HEK293 (cell line): ENCODE results near the gene THRAP3.

Source experiments
- CTCF ChIA-PET: fragments of 350-600 bp; formaldehyde crosslinking; extraction: SDS; loops from one replicate; lab custom pipeline; 2021; ENCODE audit warnings: antibody characterized with exemption; lab: Yijun Ruan, JAX
- POLR2A ChIA-PET: fragments of 300-600 bp; formaldehyde crosslinking; extraction: SDS; loops from one replicate; lab custom pipeline; 2020; ENCODE audit warnings: antibody characterized with exemption, inconsistent platforms; lab: Yijun Ruan, JAX
- H3K27ac ChIP-seq: fragments of 200-500 bp; sonication (Bioruptor generic); 2 replicates; pipeline ENCODE4 v1.5.1; 2014; ENCODE audit warnings: low read depth, low read length, control low read depth, inconsistent platforms; ENCODE audit errors: extremely low read depth
- H3K36me3 ChIP-seq, 2 experiments: fragments of 200-500 bp in 1 of 2; sonication (Bioruptor generic) in 1 of 2; 1 replicate in 1 of 2; 2 replicates in 1 of 2; pipeline ENCODE4 v1.5.1; 2014 to 2017; ENCODE audit warnings: inconsistent platforms in 2 of 2, low read length in 2 of 2; ENCODE audit not compliant: control insufficient read depth in 2 of 2, insufficient read depth in 1 of 2
- H3K4me1 ChIP-seq: fragments of 200-500 bp; sonication (Bioruptor generic); 2 replicates; pipeline ENCODE4 v1.5.1; 2014; ENCODE audit warnings: mild to moderate bottlenecking, low read length, inconsistent platforms; ENCODE audit not compliant: control insufficient read depth, insufficient read depth
- H3K4me3 ChIP-seq: 2 replicates; pipeline ENCODE4 v1.5.1; 2011; ENCODE audit warnings: low read depth, mild to moderate bottlenecking, control low read depth, low read length, moderate library complexity
- H3K9me3 ChIP-seq: fragments of 200-500 bp; sonication (Bioruptor generic); 2 replicates; pipeline ENCODE4 v1.5.1; 2014; ENCODE audit warnings: low read depth, low read length, inconsistent platforms; ENCODE audit not compliant: control insufficient read depth, insufficient read depth
- CTCF ChIP-seq: fragments of 450-650 bp; formaldehyde crosslinking; IDR thresholded peaks from 2 replicates; pipeline ENCODE4 v1.5.1; 2016; ENCODE audit warnings: missing biosample characterization, missing genetic modification characterization
- OVOL3 ChIP-seq: fragments of 450-650 bp; formaldehyde crosslinking; IDR thresholded peaks from 2 replicates; pipeline ENCODE4 v1.5.1; 2016; ENCODE audit warnings: missing biosample characterization, missing genetic modification characterization
- PRDM10 ChIP-seq: fragments of 450-650 bp; formaldehyde crosslinking; IDR thresholded peaks from 2 replicates; pipeline ENCODE4 v1.5.1; 2016; ENCODE audit warnings: missing biosample characterization, missing genetic modification characterization
- ZBTB1 ChIP-seq: fragments of 450-650 bp; formaldehyde crosslinking; IDR thresholded peaks from 2 replicates; pipeline ENCODE4 v1.5.1; 2016; ENCODE audit warnings: missing biosample characterization, missing genetic modification characterization
- ZBTB21 ChIP-seq: fragments of 450-650 bp; formaldehyde crosslinking; IDR thresholded peaks from 2 replicates; pipeline ENCODE4 v1.5.1; 2017; ENCODE audit warnings: missing biosample characterization, missing genetic modification characterization
- ZBTB7A ChIP-seq: fragments of 450-650 bp; formaldehyde crosslinking; IDR thresholded peaks from 2 replicates; pipeline ENCODE4 v1.5.1; 2016; ENCODE audit warnings: low read depth, missing biosample characterization, missing genetic modification characterization
- ZIC2 ChIP-seq: fragments of 450-650 bp; formaldehyde crosslinking; IDR thresholded peaks from 2 replicates; pipeline ENCODE4 v1.5.1; 2016; ENCODE audit warnings: missing biosample characterization, missing genetic modification characterization
- ZNF10 ChIP-seq: fragments of 450-650 bp; formaldehyde crosslinking; IDR thresholded peaks from 2 replicates; pipeline ENCODE4 v1.5.1; 2017; ENCODE audit warnings: missing biosample characterization, missing genetic modification characterization
- ZNF112 ChIP-seq: fragments of 450-650 bp; formaldehyde crosslinking; IDR thresholded peaks from 2 replicates; pipeline ENCODE4 v1.5.0; 2017; ENCODE audit warnings: missing biosample characterization, missing genetic modification characterization
- ZNF138 ChIP-seq: fragments of 450-650 bp; formaldehyde crosslinking; IDR thresholded peaks from 2 replicates; pipeline ENCODE4 v1.5.1; 2016; ENCODE audit warnings: missing biosample characterization, missing genetic modification characterization, borderline replicate concordance
- ZNF280C ChIP-seq: fragments of 450-650 bp; formaldehyde crosslinking; IDR thresholded peaks from 2 replicates; pipeline ENCODE4 v1.5.1; 2016; ENCODE audit warnings: missing biosample characterization, missing genetic modification characterization
- ZNF350 ChIP-seq: fragments of 450-650 bp; formaldehyde crosslinking; IDR thresholded peaks from 2 replicates; pipeline ENCODE4 v1.5.0; 2017; ENCODE audit warnings: missing biosample characterization, mild to moderate bottlenecking, missing genetic modification characterization
- ZNF354C ChIP-seq: fragments of 450-650 bp; formaldehyde crosslinking; IDR thresholded peaks from 2 replicates; pipeline ENCODE4 v1.5.1; 2016; ENCODE audit warnings: missing biosample characterization, missing genetic modification characterization, low read depth, borderline replicate concordance
- ZNF529 ChIP-seq: fragments of 450-650 bp; formaldehyde crosslinking; IDR thresholded peaks from 2 replicates; pipeline ENCODE4 v1.5.1; 2017; ENCODE audit warnings: missing genetic modification characterization, missing biosample characterization; ENCODE audit not compliant: insufficient replicate concordance
- ZNF530 ChIP-seq: fragments of 450-650 bp; formaldehyde crosslinking; IDR thresholded peaks from 2 replicates; pipeline ENCODE4 v1.5.1; 2016; ENCODE audit warnings: low read depth, missing biosample characterization, missing genetic modification characterization
- ZNF610 ChIP-seq: fragments of 450-650 bp; formaldehyde crosslinking; IDR thresholded peaks from 2 replicates; pipeline ENCODE4 v1.5.1; 2016; ENCODE audit warnings: missing biosample characterization, missing genetic modification characterization, borderline replicate concordance
- ZNF704 ChIP-seq: fragments of 450-650 bp; formaldehyde crosslinking; IDR thresholded peaks from 2 replicates; pipeline ENCODE4 v1.5.1; 2016; ENCODE audit warnings: missing biosample characterization, missing genetic modification characterization
- ZNF792 ChIP-seq: fragments of 450-650 bp; formaldehyde crosslinking; IDR thresholded peaks from 2 replicates; pipeline ENCODE4 v1.5.1; 2016; ENCODE audit warnings: missing biosample characterization, missing genetic modification characterization

Gene THRAP3

GRCh38 chr1:36339215-36339614, 115.0 kb downstream of the THRAP3 start:
- Histone ChIP-seq H3K9me3 (no peaks in the 10 kb centered on the region), H3K4me1 (no peaks in the 10 kb centered on the region), H3K4me3 (no peak overlapping the region), H3K27ac (no peak overlapping the region), H3K36me3 (peaks cover 0 to 34% of the 10 kb centered on the region in 2 experiments; a peak in 1 of 3 replicates)
- ChIA-PET CTCF (no interaction called here), POLR2A (no interaction called here)
- TF ChIP-seq ZNF530, result no peak
- TF ChIP-seq ZNF350 (tag by site-specific recombination), result no peak
- TF ChIP-seq ZIC2 (tag by site-specific recombination), result peak; percentile 48; the same call in 1 of the 2 replicates
- TF ChIP-seq OVOL3 (tag by site-specific recombination), result no peak
- TF ChIP-seq ZBTB21 (tag by site-specific recombination), result no peak
- no peak for TF ChIP-seq ZNF112 (tag by site-specific recombination)
- no peak for TF ChIP-seq ZBTB7A (tag by site-specific recombination)

- POLR2A ChIA-PET, result no interaction called here
- Histone ChIP-seq H3K36me3 (peaks cover 0 to 38% of the 10 kb centered on the region in 2 experiments; a peak in 1 of 3 replicates), H3K4me1 (no peaks in the 10 kb centered on the region), H3K27ac (no peak overlapping the region), H3K9me3 (no peaks in the 10 kb centered on the region), H3K4me3 (no peak overlapping the region)
- CTCF ChIA-PET, result interaction anchor here (0.8 kb wide), 1 partner anchor 29 kb away, joined by 3 read pairs; no protein-coding TSS in a partner anchor
- no peak for TF ChIP-seq ZBTB1 (tag by site-specific recombination)
- TF ChIP-seq ZNF354C, result no peak
- TF ChIP-seq ZBTB7A (tag by site-specific recombination), result no peak
- no peak for TF ChIP-seq ZNF138
- no peak for TF ChIP-seq ZNF610 (tag by site-specific recombination)
- no peak for TF ChIP-seq ZNF529 (tag by site-specific recombination)
- TF ChIP-seq PRDM10 (tag by site-specific recombination), result no peak
- no peak for TF ChIP-seq ZNF704 (tag by site-specific recombination)
- TF ChIP-seq ZNF280C (tag by site-specific recombination), result no peak
- TF ChIP-seq ZNF792 (tag by site-specific recombination), result no peak
- TF ChIP-seq CTCF (tag by site-specific recombination), result no peak
- no peak for TF ChIP-seq ZNF10 (tag by site-specific recombination)
These were observed 115.4 kb downstream of the THRAP3 start for GRCh38 chr1:36339615-36340014.
